OCI-LY3 (cell line): Measurements from ENCODE around the gene RAB7A.

Experiments
- H2AFZ ChIP-seq: fragments of 200-600, 300-600 bp; shearing (Covaris generic); 2 replicates; pipeline ENCODE4 v1.6.0; 2014; ENCODE audit warnings: antibody characterized with exemption, low read depth, low read length
- H3K27ac ChIP-seq: fragments of 200-600, 300-600 bp; sonication (generic); 2 replicates; pipeline ENCODE4 v1.5.1; 2014; ENCODE audit warnings: mild to moderate bottlenecking, low read length, moderate library complexity, mixed read lengths
- H3K27me3 ChIP-seq: fragments of 200-600, 300-600 bp; sonication (generic); 2 replicates; pipeline ENCODE4 v1.6.1; 2014; ENCODE audit warnings: low read depth, low read length, mixed read lengths
- H3K36me3 ChIP-seq: fragments of 200-600, 300-600 bp; sonication (generic); replicated peaks from 2 replicates; pipeline ENCODE3; 2014; ENCODE audit warnings: low read depth, low read length, mixed read lengths
- H3K4me1 ChIP-seq: fragments of 300-600, 200-600 bp; sonication (generic); 2 replicates; pipeline ENCODE4 v1.6.1; 2014; ENCODE audit warnings: low read length, mixed read lengths
- H3K4me2 ChIP-seq: fragments of 200-600, 300-600 bp; sonication (generic); 2 replicates; pipeline ENCODE4 v1.6.1; 2014; ENCODE audit warnings: low read length, mixed read lengths
- H3K4me3 ChIP-seq: fragments of 300-600, 200-600 bp; sonication (generic); 2 replicates; pipeline ENCODE4 v1.5.1; 2014; ENCODE audit warnings: antibody characterized with exemption, mild to moderate bottlenecking, low read length, moderate library complexity
- H3K79me2 ChIP-seq: fragments of 300-600, 200-600 bp; shearing (Covaris generic); 2 replicates; pipeline ENCODE4 v1.6.1; 2014; ENCODE audit warnings: mild to moderate bottlenecking, low read length, mixed read lengths
- H3K9ac ChIP-seq: fragments of 300-600, 200-600 bp; shearing (Covaris generic); 2 replicates; pipeline ENCODE4 v1.6.0; 2014; ENCODE audit warnings: mild to moderate bottlenecking, low read length, moderate library complexity
- H3K9me3 ChIP-seq: fragments of 200-600, 300-600 bp; shearing (Covaris generic); 2 replicates; pipeline ENCODE4 v1.6.1; 2014; ENCODE audit warnings: low read length, mixed read lengths; ENCODE audit not compliant: insufficient read depth
- H4K20me1 ChIP-seq: fragments of 200-600, 300-600 bp; sonication (generic); 2 replicates; pipeline ENCODE4 v1.6.1; 2016; ENCODE audit warnings: low read length, mixed read lengths; ENCODE audit not compliant: insufficient read depth
- EZH2phosphoT487 ChIP-seq: fragments of 200-600 bp; shearing (Covaris generic); IDR thresholded peaks from 2 replicates; pipeline ENCODE4 v1.6.1; 2018; ENCODE audit warnings: antibody characterized with exemption, mixed run types, low read depth
- TF ChIP-seq, protein P1 (sequence below): fragments of 200-600, 300-600 bp; sonication (generic); IDR thresholded peaks from 2 replicates; pipeline ENCODE4 v1.5.1; 2014; ENCODE audit warnings: antibody characterized with exemption, low read length, low read depth

RAB7A gene

DNA sequence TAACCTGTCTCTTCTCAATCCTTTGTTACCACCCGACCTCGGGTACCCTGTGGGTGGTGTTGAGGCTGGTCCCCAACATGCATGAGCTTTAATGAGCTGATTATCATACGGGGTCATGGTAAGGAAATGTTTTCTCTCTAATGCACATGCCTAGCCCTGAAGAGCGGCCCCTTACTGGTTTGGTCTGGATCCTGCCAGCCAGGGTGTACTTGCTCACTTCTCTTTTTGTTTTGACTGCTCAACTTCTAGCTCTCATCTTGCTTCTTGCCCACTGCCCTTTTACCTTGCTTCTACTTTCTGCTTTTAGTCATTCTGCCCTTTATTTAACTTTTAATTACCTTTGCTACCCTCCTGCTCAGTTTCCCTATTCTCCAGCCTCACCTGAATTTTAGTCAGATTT, 109.1 kb downstream of the RAB7A start:
- Histone ChIP-seq H3K79me2 (no peaks in the 10 kb centered on the region), H3K4me2 (peak overlapping the region; percentile 44), H3K4me1 (peaks cover 11% of the 10 kb centered on the region), H3K9ac (no peak overlapping the region; the same call in 1 of the 2 replicates), H3K36me3 (no peaks in the 10 kb centered on the region), H3K27me3 (no peaks in the 10 kb centered on the region), H3K9me3 (no peaks in the 10 kb centered on the region), H4K20me1 (no peaks in the 10 kb centered on the region), H3K4me3 (no peak overlapping the region), H3K27ac (peak overlapping the region; percentile 42), H2AFZ (no peak overlapping the region)
- TF ChIP-seq, protein P1, sequence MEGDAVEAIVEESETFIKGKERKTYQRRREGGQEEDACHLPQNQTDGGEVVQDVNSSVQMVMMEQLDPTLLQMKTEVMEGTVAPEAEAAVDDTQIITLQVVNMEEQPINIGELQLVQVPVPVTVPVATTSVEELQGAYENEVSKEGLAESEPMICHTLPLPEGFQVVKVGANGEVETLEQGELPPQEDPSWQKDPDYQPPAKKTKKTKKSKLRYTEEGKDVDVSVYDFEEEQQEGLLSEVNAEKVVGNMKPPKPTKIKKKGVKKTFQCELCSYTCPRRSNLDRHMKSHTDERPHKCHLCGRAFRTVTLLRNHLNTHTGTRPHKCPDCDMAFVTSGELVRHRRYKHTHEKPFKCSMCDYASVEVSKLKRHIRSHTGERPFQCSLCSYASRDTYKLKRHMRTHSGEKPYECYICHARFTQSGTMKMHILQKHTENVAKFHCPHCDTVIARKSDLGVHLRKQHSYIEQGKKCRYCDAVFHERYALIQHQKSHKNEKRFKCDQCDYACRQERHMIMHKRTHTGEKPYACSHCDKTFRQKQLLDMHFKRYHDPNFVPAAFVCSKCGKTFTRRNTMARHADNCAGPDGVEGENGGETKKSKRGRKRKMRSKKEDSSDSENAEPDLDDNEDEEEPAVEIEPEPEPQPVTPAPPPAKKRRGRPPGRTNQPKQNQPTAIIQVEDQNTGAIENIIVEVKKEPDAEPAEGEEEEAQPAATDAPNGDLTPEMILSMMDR: no peak
- TF ChIP-seq EZH2phosphoT487: no peak

DNA sequence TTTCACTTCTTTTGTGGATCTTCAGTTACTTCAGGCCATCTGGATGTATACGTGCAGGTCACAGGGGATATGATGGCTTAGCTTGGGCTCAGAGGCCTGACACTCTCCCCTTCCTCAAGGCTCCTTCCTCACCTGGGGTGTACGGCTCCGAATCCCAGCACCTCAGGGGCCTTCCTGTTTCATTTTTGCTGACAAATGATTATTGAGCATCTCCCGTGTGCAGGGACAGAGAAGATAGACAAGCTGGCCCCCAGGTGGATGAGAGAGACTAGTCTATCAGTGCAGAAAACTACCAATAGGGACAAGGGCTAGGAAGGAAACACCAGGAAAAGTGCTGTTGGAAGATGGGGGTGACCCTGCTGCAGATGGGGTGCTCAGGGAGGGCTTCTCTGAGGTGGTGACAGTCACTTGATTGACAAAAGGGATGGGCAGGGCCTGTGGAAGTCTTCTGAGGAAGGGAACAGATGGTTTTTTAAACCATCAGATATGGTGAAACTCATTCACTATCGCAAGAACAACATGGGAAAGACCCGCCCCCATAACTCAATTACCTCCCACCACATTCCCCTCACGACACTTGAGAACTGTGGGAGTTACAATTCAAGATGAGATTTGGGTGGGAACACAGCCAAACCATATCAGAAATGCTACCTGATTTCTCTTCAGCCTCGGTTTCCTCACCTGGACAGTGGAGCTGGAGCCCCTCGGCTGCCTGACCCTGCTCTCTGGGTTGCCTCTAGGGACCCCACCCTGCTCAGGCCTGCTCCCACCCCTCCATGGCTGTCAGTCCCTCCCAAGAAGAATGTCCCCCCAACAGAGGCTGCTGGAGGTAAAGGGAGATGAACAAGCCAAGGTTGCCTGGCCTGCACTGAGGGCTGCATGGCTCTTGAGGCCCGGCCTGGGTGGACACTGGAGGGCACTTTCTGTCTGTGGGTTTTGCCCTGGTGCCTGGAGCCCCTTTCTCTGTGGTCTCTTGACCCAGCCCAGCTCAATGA, 116.2 kb downstream of the RAB7A start:
- Histone ChIP-seq H3K79me2 (no peaks in the 10 kb centered on the region), H2AFZ (no peak overlapping the region), H3K9ac (no peak overlapping the region), H3K4me3 (no peak overlapping the region), H3K4me1 (peaks cover 14% of the 10 kb centered on the region), H3K36me3 (no peaks in the 10 kb centered on the region), H4K20me1 (no peaks in the 10 kb centered on the region), H3K4me2 (no peak overlapping the region), H3K9me3 (no peaks in the 10 kb centered on the region), H3K27me3 (no peaks in the 10 kb centered on the region), H3K27ac (no peak overlapping the region)
- TF ChIP-seq, protein P1: no peak
- TF ChIP-seq EZH2phosphoT487: no peak

DNA sequence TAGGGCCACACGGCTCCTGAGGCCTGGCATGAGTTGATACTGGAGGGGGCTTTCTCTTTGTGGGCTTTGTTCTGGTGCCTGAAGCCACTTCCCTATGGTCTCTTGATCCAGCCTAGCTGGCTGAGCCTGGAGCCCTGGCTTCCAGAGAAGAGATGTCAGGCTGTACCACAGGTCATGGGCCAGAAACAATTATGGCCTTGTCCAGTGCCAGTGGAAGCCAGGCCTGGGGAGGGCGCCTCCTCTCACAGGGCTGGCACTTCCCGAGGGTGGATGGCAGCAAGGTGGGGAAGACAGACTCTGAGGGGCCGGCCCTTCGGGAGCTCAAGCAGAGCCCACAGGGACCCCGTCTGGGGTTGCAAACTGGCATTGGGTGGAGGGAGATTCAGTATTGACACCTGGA, 118.5 kb downstream of the RAB7A start:
- TF ChIP-seq, protein P1: no peak
- TF ChIP-seq EZH2phosphoT487: no peak

DNA sequence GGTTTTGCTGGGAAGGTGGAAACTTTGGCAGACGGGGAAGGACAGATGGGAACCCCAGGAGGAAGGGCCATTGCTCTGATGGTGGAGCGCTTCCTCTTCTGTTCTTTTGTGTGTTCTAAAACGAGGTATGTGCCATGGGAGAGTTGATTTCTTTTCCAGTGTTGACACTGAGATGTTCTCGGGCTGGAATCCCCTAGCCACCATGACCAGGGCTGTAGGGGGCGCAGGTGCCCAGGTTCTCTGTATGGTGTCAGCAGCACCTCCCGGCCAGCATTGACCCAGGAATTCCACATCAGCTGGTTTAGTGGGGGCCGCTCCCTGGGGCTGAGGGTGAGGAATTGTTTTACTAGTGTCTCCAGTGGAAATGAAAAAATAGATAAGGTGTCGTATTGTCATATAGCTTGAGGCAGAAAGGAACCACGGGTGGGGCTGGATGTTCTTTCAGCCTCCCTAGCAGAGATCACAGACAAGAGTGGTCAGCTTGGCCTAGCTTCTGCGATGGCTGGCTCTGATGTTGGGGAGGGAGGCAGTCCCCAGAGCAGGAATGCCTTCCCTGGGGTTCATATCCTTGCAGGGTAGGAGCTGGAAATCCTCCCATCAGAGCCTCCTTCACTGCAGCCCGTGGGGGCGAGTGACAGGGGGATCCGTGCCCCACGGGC, 119.3 kb downstream of the RAB7A start:
- peak overlapping the region; percentile 97; the same call in 1 of the 2 replicates for H2AFZ ChIP-seq
- no peaks in the 10 kb centered on the region for H3K9me3 ChIP-seq
- no peaks in the 10 kb centered on the region for H4K20me1 ChIP-seq
- H3K79me2 ChIP-seq: no peaks in the 10 kb centered on the region
- peaks cover 14% of the 10 kb centered on the region for H3K4me1 ChIP-seq
- no peaks in the 10 kb centered on the region for H3K36me3 ChIP-seq
- no peaks in the 10 kb centered on the region for H3K27me3 ChIP-seq
- TF ChIP-seq, protein P1: peak; percentile 54
- TF ChIP-seq EZH2phosphoT487: no peak
- H3K9ac ChIP-seq: peak overlapping the region; percentile 70; the same call in 1 of the 2 replicates
- H3K27ac ChIP-seq: no peak overlapping the region
- H3K4me2 ChIP-seq: peak overlapping the region; percentile 94
- peak overlapping the region; percentile 83 for H3K4me3 ChIP-seq

More for the DNA sequence above, 118.5 kb downstream of the RAB7A start:
- Histone ChIP-seq H3K36me3 (no peaks in the 10 kb centered on the region), H3K9me3 (no peaks in the 10 kb centered on the region), H3K27me3 (no peaks in the 10 kb centered on the region), H3K4me3 (no peak overlapping the region), H3K79me2 (no peaks in the 10 kb centered on the region), H3K9ac (no peak overlapping the region), H2AFZ (no peak overlapping the region), H3K4me1 (peaks cover 14% of the 10 kb centered on the region), H3K4me2 (no peak overlapping the region), H4K20me1 (no peaks in the 10 kb centered on the region), H3K27ac (no peak overlapping the region)
